K562 (cell line): ENCODE measurements around the gene STOM. TPM values are rescaled to one million over a fixed set of nuclear protein-coding genes. Genes with fewer than 3 reads are reported as not detected.
A peak's percentile ranks its signal among the peaks of the same experiment; 100 is the strongest.

ENCODE experiments used
- ATAC-seq: fragments of 200-7000 bp; cut with Tn5 transposase; 3 replicates; pipeline ENCODE4 v1.9.1; 2020; ENCODE audit warnings: moderate library complexity
- BruUV-seq: library from RNA; stranded (reverse); fragments of 400-500 nt; replicated peaks from 2 replicates; lab custom pipeline; 2021; lab: Mats Ljungman, UMichigan
- CTCF ChIA-PET: fragments of 300-600 bp; formaldehyde crosslinking; extraction: SDS; loops from one replicate; lab custom pipeline; 2021; ENCODE audit warnings: low intra/inter-chr PET ratio; lab: Yijun Ruan, JAX
- POLR2A ChIA-PET: fragments of 300-600, 350-650 bp; sonication (Branson Sonifier 250); formaldehyde crosslinking; extraction: SDS; loops from one replicate; lab custom pipeline; 2021; ENCODE audit warnings: antibody characterized with exemption, inconsistent platforms; lab: Yijun Ruan, JAX
- DNase-seq, 4 experiments: peaks; one replicate each; pipeline versions ENCODE4 v3.0.0 to v3.0.0-alpha.2; 2011 to 2018; ENCODE audit warnings: low spot score in 3 of 4, mixed read lengths in 3 of 4; ENCODE audit errors: extremely low read depth in 1 of 4
- FAIRE-seq: peaks from 2 replicates; lab custom pipeline; 2011; peaks lifted over from hg19 to GRCh38; lab: Jason Lieb, UNC
- H2AFZ ChIP-seq: 2 replicates; pipeline ENCODE4 v1.6.0; 2011; ENCODE audit warnings: low read depth, low read length, control low read depth, inconsistent platforms
- H3K27ac ChIP-seq: fragments of 200-600 bp; 3 replicates; pipeline ENCODE4 v1.8.0; 2011; ENCODE audit warnings: low read depth, mild to moderate bottlenecking, control low read depth, inconsistent platforms, low read length, moderate library complexity, mixed read lengths; ENCODE audit errors: extremely low read depth
- H3K27me3 ChIP-seq, 2 experiments: fragments of 300-600 bp in 1 of 2; 2 replicates in 1 of 2; 3 replicates in 1 of 2; pipeline versions ENCODE4 v1.6.0 to v1.8.0; 2011; ENCODE audit warnings: inconsistent platforms in 2 of 2, low read length in 2 of 2, mild to moderate bottlenecking in 1 of 2, mixed read lengths in 1 of 2, moderate library complexity in 1 of 2; ENCODE audit not compliant: control insufficient read depth in 2 of 2, insufficient read depth in 2 of 2
- H3K36me3 ChIP-seq: fragments of 300-600 bp; 3 replicates; pipeline ENCODE4 v1.8.0; 2011; ENCODE audit warnings: mild to moderate bottlenecking, low read length, inconsistent platforms; ENCODE audit not compliant: control insufficient read depth, insufficient read depth
- H3K4me1 ChIP-seq, 2 experiments: fragments of 200-600 bp in 1 of 2; replicated peaks in 1 of 2; 2 replicates in 1 of 2; 3 replicates in 1 of 2; pipeline versions ENCODE4 v1.5.1 to v1.8.0; 2011; ENCODE audit warnings: inconsistent platforms in 2 of 2, low read length in 2 of 2, mild to moderate bottlenecking in 1 of 2, mixed read lengths in 1 of 2, moderate library complexity in 1 of 2; ENCODE audit not compliant: control insufficient read depth in 2 of 2, insufficient read depth in 2 of 2
- H3K4me2 ChIP-seq: 2 replicates; pipeline ENCODE4 v1.6.1; 2011; ENCODE audit warnings: low read length, control low read depth, inconsistent platforms, mixed read lengths; ENCODE audit not compliant: insufficient read depth
- H3K4me3 ChIP-seq: fragments of 200-600 bp; sonication (generic), shearing (Covaris generic); 2 replicates; pipeline ENCODE4 v1.5.1; 2016; ENCODE audit warnings: control low read depth, inconsistent platforms
- H3K79me2 ChIP-seq: fragments of 200-600 bp; 3 replicates; pipeline ENCODE4 v1.8.0; 2011; ENCODE audit warnings: low read length, inconsistent platforms; ENCODE audit not compliant: control insufficient read depth, insufficient read depth
- H3K9ac ChIP-seq, 2 experiments: 2 replicates each; pipeline versions ENCODE4 v1.6.0 to v1.6.1; 2011; ENCODE audit warnings: low read depth in 2 of 2, low read length in 2 of 2, control low read depth in 1 of 2, inconsistent platforms in 1 of 2, mild to moderate bottlenecking in 1 of 2, mixed read lengths in 1 of 2; ENCODE audit not compliant: insufficient read depth in 1 of 2
- H3K9me1 ChIP-seq: one replicate; pipeline ENCODE4 v1.6.0; 2011; ENCODE audit warnings: inconsistent platforms, mild to moderate bottlenecking, low read length, moderate library complexity; ENCODE audit not compliant: control insufficient read depth, insufficient read depth
- H3K9me3 ChIP-seq: replicated peaks from 2 replicates; pipeline ENCODE4 v1.5.1; 2011; ENCODE audit warnings: low read depth, low read length, inconsistent platforms; ENCODE audit not compliant: control insufficient read depth, insufficient read depth
- H4K20me1 ChIP-seq: replicated peaks from 2 replicates; pipeline ENCODE4 v1.6.1; 2011; ENCODE audit warnings: low read length, inconsistent platforms, mixed read lengths; ENCODE audit not compliant: control insufficient read depth, insufficient read depth
- BCOR ChIP-seq: fragments of 450-650 bp; IDR thresholded peaks from 2 replicates; pipeline ENCODE4 v1.6.1; 2016
- KDM2B ChIP-seq: fragments of 250-450 bp; sonication (Bioruptor Pico); IDR thresholded peaks from 2 replicates; pipeline ENCODE4 v1.8.0; 2021; ENCODE audit warnings: mild to moderate bottlenecking, moderate library complexity
- LARP7 ChIP-seq: fragments of 450-650 bp; IDR thresholded peaks from 2 replicates; pipeline ENCODE4 v1.6.1; 2016
- RBM25 ChIP-seq: fragments of 200-400 bp; formaldehyde crosslinking; IDR thresholded peaks from 2 replicates; pipeline ENCODE4 v1.6.1; 2018; ENCODE audit warnings: low read length, low read depth, moderate library complexity; ENCODE audit not compliant: severe bottlenecking
- ZNF197 ChIP-seq: fragments of 200-800 bp; sonication (Bioruptor generic); IDR thresholded peaks from 2 replicates; pipeline ENCODE4 v1.6.1; 2016; ENCODE audit warnings: low read depth, missing genetic modification characterization, missing compliant biosample characterization
- ZNF668 ChIP-seq: fragments of 250-450 bp; sonication (Bioruptor Pico); IDR thresholded peaks from 2 replicates; pipeline ENCODE4 v1.8.0; 2022; ENCODE audit warnings: mild to moderate bottlenecking, inconsistent platforms
- WGBS: fragments of 100-300 bp; shearing (Covaris generic); methylation state at CpG from one replicate; pipeline ENCODE4 v1.1.6; 2016; ENCODE audit warnings: low coverage, mixed read lengths; ENCODE audit not compliant: insufficient coverage; ENCODE audit errors: missing lambda C conversion rate; 5-methylcytosine and 5-hydroxymethylcytosine counted together
- in situ Hi-C: fragments of 300-500 bp; cut with MboI; formaldehyde crosslinking; loops from 4 replicates; pipeline ENCODE4 v1.15.0; 2018; ENCODE audit warnings: inconsistent platforms, mixed read lengths
- intact Hi-C: fragments of 100-400 bp; cut with micrococcal nuclease; formaldehyde crosslinking; loops from 2 replicates; pipeline ENCODE4 v1.14.2; 2022
- polyA plus RNA-seq, 8 experiments: library from polyadenylated mRNA; depleted of rRNA in 4 of 8; stranded (reverse) in 5 of 8; unstranded in 3 of 8; fragments of >200 nt; fragmentation: Nextera tagmentation in 2 of 8; fragmentation: Illumina TruSeq in 1 of 8; extraction: Ambion mirVana in 2 of 8; extraction: Trizol in 1 of 8; gene quantifications; 2 replicates each; pipeline versions ENCODE4 v1.2.1 to v1.2.3, GENCODE V29; 2011 to 2014; ENCODE audit warnings: inconsistent platforms in 1 of 8, missing spikeins in 1 of 8
- total RNA-seq, 7 experiments: library from RNA; depleted of rRNA in 6 of 7; stranded (reverse); fragments of >200 nt in 6 of 7; fragmentation: Illumina TruSeq in 2 of 7; extraction: Trizol in 2 of 7; gene quantifications; 2 replicates each; pipeline versions ENCODE4 v1.2.1 to v1.2.3, GENCODE V29; 2011 to 2021; ENCODE audit warnings: low replicate concordance in 1 of 7
- TF ChIP-seq, protein P1 (sequence below): fragments of 450-650 bp; IDR thresholded peaks from 2 replicates; pipeline ENCODE4 v1.6.1; 2018; ENCODE audit warnings: mild to moderate bottlenecking, low read depth; ENCODE audit not compliant: partially characterized antibody
- TF ChIP-seq, protein P2 (sequence below): fragments of 450-650 bp; IDR thresholded peaks from 2 replicates; pipeline ENCODE4 v1.7.1; 2018; ENCODE audit warnings: mild to moderate bottlenecking, low read depth; ENCODE audit not compliant: partially characterized antibody
- TF ChIP-seq, protein P3 (sequence below): sonication (generic); formaldehyde crosslinking; IDR thresholded peaks from 2 replicates; pipeline ENCODE4 v1.8.1; 2023; ENCODE audit warnings: mild to moderate bottlenecking, missing genetic modification reagents, moderate library complexity

STOM gene
- total and polyA plus RNA-seq, 9 of the 15 experiments (the other 6 are each of a cell fraction or from before 2014, with no cell fraction given): 23.2 to 140 (median 43.9) TPM

DNA sequence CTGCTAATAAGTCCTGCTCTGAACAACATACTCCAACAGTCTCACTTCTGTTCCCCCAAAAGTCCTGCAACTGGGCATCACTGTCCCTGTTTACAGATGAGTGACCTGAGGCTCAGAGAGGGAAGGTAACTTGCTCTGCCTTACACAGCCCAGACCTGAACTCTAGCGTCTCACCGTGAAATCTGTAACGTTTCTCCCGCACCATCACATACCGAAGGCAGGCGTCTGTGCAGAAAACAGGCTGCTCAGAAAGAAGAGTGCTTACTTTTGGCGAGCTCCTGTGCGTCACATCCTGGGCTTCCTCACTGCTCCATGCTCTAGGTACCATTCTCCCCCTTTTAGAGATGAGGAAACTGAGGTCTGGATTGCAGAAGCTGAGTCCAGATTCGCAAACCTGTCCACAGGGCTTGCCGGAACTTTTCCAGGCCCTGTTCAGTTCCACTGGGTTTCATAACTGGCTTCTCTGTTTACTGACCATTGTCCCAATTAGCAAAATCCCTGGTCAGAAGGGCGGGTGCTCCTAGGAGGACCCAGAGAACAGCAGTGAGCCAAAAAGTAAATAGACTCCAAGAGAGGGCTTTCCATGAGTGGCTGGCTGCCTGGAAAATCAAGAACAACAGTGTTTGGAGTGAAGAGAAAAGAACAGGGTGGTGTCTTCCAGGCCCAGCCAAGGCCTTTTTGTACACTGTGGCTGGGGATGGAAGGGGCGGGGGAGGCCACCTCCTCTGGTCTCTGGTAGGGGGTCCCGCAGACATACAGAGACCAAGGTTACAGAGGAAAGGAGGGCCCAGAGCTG lies 75.0 kb downstream of the STOM start:
- Histone ChIP-seq H3K27ac (no peak overlapping the region), H3K9ac (peak overlapping the region in 1 of 2 experiments; percentile 6; a peak in 1 of 4 replicates)
- CTCF ChIA-PET: no interaction called here
- TF ChIP-seq KDM2B (CRISPR knock-in tag): no peak
- TF ChIP-seq, protein P1, sequence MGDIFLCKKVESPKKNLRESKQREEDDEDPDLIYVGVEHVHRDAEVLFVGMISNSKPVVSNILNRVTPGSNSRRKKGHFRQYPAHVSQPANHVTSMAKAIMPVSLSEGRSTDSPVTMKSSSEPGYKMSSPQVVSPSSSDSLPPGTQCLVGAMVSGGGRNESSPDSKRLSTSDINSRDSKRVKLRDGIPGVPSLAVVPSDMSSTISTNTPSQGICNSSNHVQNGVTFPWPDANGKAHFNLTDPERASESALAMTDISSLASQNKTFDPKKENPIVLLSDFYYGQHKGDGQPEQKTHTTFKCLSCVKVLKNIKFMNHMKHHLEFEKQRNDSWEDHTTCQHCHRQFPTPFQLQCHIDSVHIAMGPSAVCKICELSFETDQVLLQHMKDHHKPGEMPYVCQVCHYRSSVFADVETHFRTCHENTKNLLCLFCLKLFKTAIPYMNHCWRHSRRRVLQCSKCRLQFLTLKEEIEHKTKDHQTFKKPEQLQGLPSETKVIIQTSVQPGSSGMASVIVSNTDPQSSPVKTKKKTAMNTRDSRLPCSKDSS: no peak
- TF ChIP-seq, protein P2, sequence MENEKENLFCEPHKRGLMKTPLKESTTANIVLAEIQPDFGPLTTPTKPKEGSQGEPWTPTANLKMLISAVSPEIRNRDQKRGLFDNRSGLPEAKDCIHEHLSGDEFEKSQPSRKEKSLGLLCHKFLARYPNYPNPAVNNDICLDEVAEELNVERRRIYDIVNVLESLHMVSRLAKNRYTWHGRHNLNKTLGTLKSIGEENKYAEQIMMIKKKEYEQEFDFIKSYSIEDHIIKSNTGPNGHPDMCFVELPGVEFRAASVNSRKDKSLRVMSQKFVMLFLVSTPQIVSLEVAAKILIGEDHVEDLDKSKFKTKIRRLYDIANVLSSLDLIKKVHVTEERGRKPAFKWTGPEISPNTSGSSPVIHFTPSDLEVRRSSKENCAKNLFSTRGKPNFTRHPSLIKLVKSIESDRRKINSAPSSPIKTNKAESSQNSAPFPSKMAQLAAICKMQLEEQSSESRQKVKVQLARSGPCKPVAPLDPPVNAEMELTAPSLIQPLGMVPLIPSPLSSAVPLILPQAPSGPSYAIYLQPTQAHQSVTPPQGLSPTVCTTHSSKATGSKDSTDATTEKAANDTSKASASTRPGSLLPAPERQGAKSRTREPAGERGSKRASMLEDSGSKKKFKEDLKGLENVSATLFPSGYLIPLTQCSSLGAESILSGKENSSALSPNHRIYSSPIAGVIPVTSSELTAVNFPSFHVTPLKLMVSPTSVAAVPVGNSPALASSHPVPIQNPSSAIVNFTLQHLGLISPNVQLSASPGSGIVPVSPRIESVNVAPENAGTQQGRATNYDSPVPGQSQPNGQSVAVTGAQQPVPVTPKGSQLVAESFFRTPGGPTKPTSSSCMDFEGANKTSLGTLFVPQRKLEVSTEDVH: no peak
- no peak for TF ChIP-seq ZNF668 (CRISPR knock-in tag)
- no peak for TF ChIP-seq ZNF197 (CRISPR knock-in tag)
- TF ChIP-seq LARP7: no peak
- peak; percentile 33; the same call in 1 of the 2 replicates for TF ChIP-seq BCOR
- peak; percentile 72 for TF ChIP-seq RBM25
- TF ChIP-seq, protein P3, sequence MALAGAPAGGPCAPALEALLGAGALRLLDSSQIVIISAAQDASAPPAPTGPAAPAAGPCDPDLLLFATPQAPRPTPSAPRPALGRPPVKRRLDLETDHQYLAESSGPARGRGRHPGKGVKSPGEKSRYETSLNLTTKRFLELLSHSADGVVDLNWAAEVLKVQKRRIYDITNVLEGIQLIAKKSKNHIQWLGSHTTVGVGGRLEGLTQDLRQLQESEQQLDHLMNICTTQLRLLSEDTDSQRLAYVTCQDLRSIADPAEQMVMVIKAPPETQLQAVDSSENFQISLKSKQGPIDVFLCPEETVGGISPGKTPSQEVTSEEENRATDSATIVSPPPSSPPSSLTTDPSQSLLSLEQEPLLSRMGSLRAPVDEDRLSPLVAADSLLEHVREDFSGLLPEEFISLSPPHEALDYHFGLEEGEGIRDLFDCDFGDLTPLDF (CRISPR knock-in tag): no peak
- TF ChIP-seq, all 486 proteins: peak for 2
- Histone ChIP-seq H3K4me3 (no peak overlapping the region), H3K4me2 (no peak overlapping the region), H3K9me1 (no peaks in the 10 kb centered on the region), H3K4me1 (peaks cover 7 to 23% of the 10 kb centered on the region in 2 experiments; a peak in 4 of 5 replicates), H4K20me1 (no peaks in the 10 kb centered on the region), H3K36me3 (no peaks in the 10 kb centered on the region), H2AFZ (no peak overlapping the region), H3K9me3 (no peaks in the 10 kb centered on the region), H3K79me2 (no peaks in the 10 kb centered on the region), H3K27me3 (no peaks in the 10 kb centered on the region)
- POLR2A ChIA-PET: no interaction called here
- intact Hi-C loops: no loop called here
- in situ Hi-C loops: no loop called here
- FAIRE-seq (no peak), DNase-seq (no peak), ATAC-seq (no peak)
- no TSS peak for BruUV-seq
- 76% methylated on average over 13 of the region's 13 CpGs for WGBS
